ENCODE measurements around the gene SLC12A6. TPM values are rescaled to one million over a fixed set of nuclear protein-coding genes. Genes with fewer than 3 reads are reported as not detected.

SLC12A6 gene
- total and polyA plus RNA-seq, 4 donors = 14.8 to 46.0 (median 30.3) TPM

GRCh38 chr15:34361278-34361677, 23.7 kb upstream of the SLC12A6 start:
- ATAC-seq (ENCODE audit: low FRiP score) = no peak
- intact Hi-C loops (cut with DNase I) = loop anchor here (10.0 kb wide), 1 partner anchor 256 kb away; the partner anchor contains the start of genes EMC7 (in 2 of the 2) and PGBD4 (in 2 of the 2)
- H3K36me3 ChIP-seq (ENCODE audit: control insufficient read depth in 1 of 2, insufficient read depth in 2 of 2, low read length in 1 of 2) = peaks cover 0 to 6% of the 10 kb centered on the region in 2 donors

GRCh38 chr15:34360298-34360697, 22.7 kb upstream of the SLC12A6 start:
- WGBS, 2 donors = 86 to 90% methylated on average over 1 of the region's 1 CpG

More at GRCh38 chr15:34361278-34361677, 23.7 kb upstream of the SLC12A6 start:
- no peak for DNase-seq
- Histone ChIP-seq H3K9me3 (ENCODE audit: control insufficient read depth, low read length) (no peaks in the 10 kb centered on the region), H3K4me3 (ENCODE audit: low read length in 2 of 2) (no peak overlapping the region), H3K27me3 (ENCODE audit: control insufficient read depth in 1 of 2, insufficient read depth in 2 of 2, low read length in 1 of 2) (no peaks in the 10 kb centered on the region), H3K4me1 (ENCODE audit: control insufficient read depth in 1 of 2, insufficient read depth in 2 of 2, low read length in 2 of 2) (no peaks in the 10 kb centered on the region), H3K27ac (ENCODE audit: low read depth in 1 of 2, low read length in 2 of 2) (no peak overlapping the region)
- WGBS, 2 donors = 66 to 80% methylated on average over 7 of the region's 7 CpGs

GRCh38 chr15:34359416-34359815, 21.8 kb upstream of the SLC12A6 start:
- no peak overlapping the region for H3K4me3 ChIP-seq (ENCODE audit: low read length in 2 of 2)
- intact Hi-C loops (cut with DNase I) = no loop called here
- H3K27me3 ChIP-seq (ENCODE audit: control insufficient read depth in 1 of 2, insufficient read depth in 2 of 2, low read length in 1 of 2) = no peaks in the 10 kb centered on the region
- no peaks in the 10 kb centered on the region for H3K4me1 ChIP-seq (ENCODE audit: control insufficient read depth in 1 of 2, insufficient read depth in 2 of 2, low read length in 2 of 2)
- no peak for ATAC-seq (ENCODE audit: low FRiP score)
- no peaks in the 10 kb centered on the region for H3K9me3 ChIP-seq (ENCODE audit: control insufficient read depth, low read length)
- WGBS, 2 donors = 60 to 63% methylated on average over 3 of the region's 3 CpGs
- peaks cover 0 to 6% of the 10 kb centered on the region in 2 donors for H3K36me3 ChIP-seq (ENCODE audit: control insufficient read depth in 1 of 2, insufficient read depth in 2 of 2, low read length in 1 of 2)
- DNase-seq = no peak
- no peak overlapping the region for H3K27ac ChIP-seq (ENCODE audit: low read depth in 1 of 2, low read length in 2 of 2)

More at GRCh38 chr15:34360298-34360697, 22.7 kb upstream of the SLC12A6 start:
- intact Hi-C loops (cut with DNase I) = loop anchor here (10.0 kb wide), 1 partner anchor 255 kb away; the partner anchor contains the start of genes EMC7 (in 2 of the 2) and PGBD4 (in 2 of the 2)
- Histone ChIP-seq H3K36me3 (ENCODE audit: control insufficient read depth in 1 of 2, insufficient read depth in 2 of 2, low read length in 1 of 2) (peaks cover 0 to 6% of the 10 kb centered on the region in 2 donors), H3K27ac (ENCODE audit: low read depth in 1 of 2, low read length in 2 of 2) (no peak overlapping the region), H3K9me3 (ENCODE audit: control insufficient read depth, low read length) (no peaks in the 10 kb centered on the region), H3K4me1 (ENCODE audit: control insufficient read depth in 1 of 2, insufficient read depth in 2 of 2, low read length in 2 of 2) (no peaks in the 10 kb centered on the region), H3K4me3 (ENCODE audit: low read length in 2 of 2) (no peak overlapping the region), H3K27me3 (ENCODE audit: control insufficient read depth in 1 of 2, insufficient read depth in 2 of 2, low read length in 1 of 2) (no peaks in the 10 kb centered on the region)
- ATAC-seq (ENCODE audit: low FRiP score) (no peak), DNase-seq (no peak)

DNA sequence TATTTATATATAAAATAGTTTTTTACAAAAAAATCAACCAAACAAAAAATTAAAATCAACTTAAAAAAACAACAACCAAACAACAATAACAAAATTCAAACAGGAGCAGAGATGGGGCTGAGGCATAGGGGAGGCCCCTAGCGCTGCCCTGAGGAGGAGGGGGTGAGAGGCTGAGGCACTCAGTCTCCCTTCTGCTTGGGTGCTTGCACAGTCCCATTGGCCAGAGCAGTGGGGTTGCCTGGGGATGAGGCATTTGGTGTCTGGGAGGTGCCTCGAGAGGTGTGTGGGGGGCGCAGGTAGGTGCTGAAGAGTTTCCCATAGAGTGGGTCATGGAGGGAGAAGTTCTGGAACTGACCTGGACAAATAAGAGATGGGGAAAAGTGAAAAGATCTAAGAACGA, 21.4 kb upstream of the SLC12A6 start:
- WGBS, 2 donors = 95 to 100% methylated on average over 4 of the region's 4 CpGs
- no peak for DNase-seq
- H3K36me3 ChIP-seq (ENCODE audit: control insufficient read depth in 1 of 2, insufficient read depth in 2 of 2, low read length in 1 of 2) = peaks cover 0 to 6% of the 10 kb centered on the region in 2 donors

DNA sequence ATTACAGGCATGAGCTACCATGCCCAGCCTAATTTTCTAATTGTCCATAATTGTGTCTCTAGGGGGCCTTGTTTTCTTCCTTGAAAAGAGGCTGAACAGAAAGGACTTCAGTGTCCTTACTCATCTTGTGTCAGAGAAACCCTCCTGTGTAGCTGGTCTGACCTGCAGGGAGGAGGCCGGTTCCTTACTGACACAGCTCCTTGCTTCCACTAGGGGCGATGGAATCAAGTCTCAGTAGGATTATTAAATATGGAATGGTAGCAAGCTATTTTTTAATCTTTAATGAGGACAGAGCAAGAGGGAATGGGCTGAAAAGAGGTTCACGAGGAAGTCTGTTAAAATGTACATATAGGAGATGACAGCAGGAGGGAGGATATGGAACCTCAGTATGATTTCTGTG, 20.8 kb upstream of the SLC12A6 start:
- intact Hi-C loops (cut with DNase I) = no loop called here
- H3K9me3 ChIP-seq (ENCODE audit: control insufficient read depth, low read length) = no peaks in the 10 kb centered on the region
- no peaks in the 10 kb centered on the region for H3K4me1 ChIP-seq (ENCODE audit: control insufficient read depth in 1 of 2, insufficient read depth in 2 of 2, low read length in 2 of 2)
- no peak for ATAC-seq (ENCODE audit: low FRiP score)
- H3K27ac ChIP-seq (ENCODE audit: low read depth in 1 of 2, low read length in 2 of 2) = no peak overlapping the region
- no peak overlapping the region for H3K4me3 ChIP-seq (ENCODE audit: low read length in 2 of 2)
- no peaks in the 10 kb centered on the region for H3K27me3 ChIP-seq (ENCODE audit: control insufficient read depth in 1 of 2, insufficient read depth in 2 of 2, low read length in 1 of 2)
- 73 to 75% methylated on average over 3 of the region's 3 CpGs for WGBS, 2 donors
- peaks cover 0 to 6% of the 10 kb centered on the region in 2 donors for H3K36me3 ChIP-seq (ENCODE audit: control insufficient read depth in 1 of 2, insufficient read depth in 2 of 2, low read length in 1 of 2)
- no peak for DNase-seq

More for the DNA sequence above, 21.4 kb upstream of the SLC12A6 start:
- H3K9me3 ChIP-seq (ENCODE audit: control insufficient read depth, low read length) = no peaks in the 10 kb centered on the region
- no peak overlapping the region for H3K4me3 ChIP-seq (ENCODE audit: low read length in 2 of 2)
- H3K27me3 ChIP-seq (ENCODE audit: control insufficient read depth in 1 of 2, insufficient read depth in 2 of 2, low read length in 1 of 2) = no peaks in the 10 kb centered on the region
- no peak overlapping the region for H3K27ac ChIP-seq (ENCODE audit: low read depth in 1 of 2, low read length in 2 of 2)
- no peaks in the 10 kb centered on the region for H3K4me1 ChIP-seq (ENCODE audit: control insufficient read depth in 1 of 2, insufficient read depth in 2 of 2, low read length in 2 of 2)
- intact Hi-C loops (cut with DNase I) = no loop called here
- no peak for ATAC-seq (ENCODE audit: low FRiP score)

DNA sequence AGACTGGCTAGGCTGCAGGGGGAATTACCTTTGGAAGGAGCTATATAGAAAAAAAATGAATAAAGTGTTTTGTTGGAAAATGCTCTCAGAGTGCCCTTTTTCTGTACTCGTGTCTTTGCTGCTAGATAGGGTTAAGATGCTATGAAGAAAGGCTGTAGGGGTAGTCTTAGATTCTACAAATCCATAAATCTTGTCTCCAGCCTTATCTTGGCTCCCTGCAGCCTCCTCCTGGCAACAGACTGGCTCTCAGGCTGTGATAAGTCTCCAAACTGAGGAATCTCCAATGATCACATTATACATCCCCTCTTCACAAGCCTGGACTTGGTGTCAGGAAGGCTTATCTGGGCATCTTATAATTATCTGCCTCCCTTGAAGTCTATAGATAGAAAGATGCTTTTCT, 20.1 kb upstream of the SLC12A6 start:
- H3K36me3 ChIP-seq (ENCODE audit: control insufficient read depth in 1 of 2, insufficient read depth in 2 of 2, low read length in 1 of 2) = peaks cover 0 to 6% of the 10 kb centered on the region in 2 donors
- H3K4me1 ChIP-seq (ENCODE audit: control insufficient read depth in 1 of 2, insufficient read depth in 2 of 2, low read length in 2 of 2) = no peaks in the 10 kb centered on the region
- WGBS, 2 donors = 80 to 84% methylated on average over 1 of the region's 1 CpG
- no peaks in the 10 kb centered on the region for H3K27me3 ChIP-seq (ENCODE audit: control insufficient read depth in 1 of 2, insufficient read depth in 2 of 2, low read length in 1 of 2)
- no peak overlapping the region for H3K27ac ChIP-seq (ENCODE audit: low read depth in 1 of 2, low read length in 2 of 2)
- H3K4me3 ChIP-seq (ENCODE audit: low read length in 2 of 2) = no peak overlapping the region
- DNase-seq (no peak), ATAC-seq (ENCODE audit: low FRiP score) (no peak)
- intact Hi-C loops (cut with DNase I) = no loop called here
- H3K9me3 ChIP-seq (ENCODE audit: control insufficient read depth, low read length) = no peaks in the 10 kb centered on the region

- H3K4me1 ChIP-seq (ENCODE audit: control insufficient read depth in 1 of 2, insufficient read depth in 2 of 2, low read length in 2 of 2) = no peaks in the 10 kb centered on the region
- no peak for DNase-seq
- no peak for ATAC-seq (ENCODE audit: low FRiP score)
- peaks cover 0 to 2% of the 10 kb centered on the region in 2 donors for H3K36me3 ChIP-seq (ENCODE audit: control insufficient read depth in 1 of 2, insufficient read depth in 2 of 2, low read length in 1 of 2)
- no peak overlapping the region for H3K4me3 ChIP-seq (ENCODE audit: low read length in 2 of 2)
- H3K27me3 ChIP-seq (ENCODE audit: control insufficient read depth in 1 of 2, insufficient read depth in 2 of 2, low read length in 1 of 2) = no peaks in the 10 kb centered on the region
- intact Hi-C loops (cut with DNase I) = no loop called here
- no peaks in the 10 kb centered on the region for H3K9me3 ChIP-seq (ENCODE audit: control insufficient read depth, low read length)
- H3K27ac ChIP-seq (ENCODE audit: low read depth in 1 of 2, low read length in 2 of 2) = no peak overlapping the region
- WGBS, 2 donors = 81 to 92% methylated on average over 9 of the region's 9 CpGs
These were observed 17.7 kb upstream of the SLC12A6 start for GRCh38 chr15:34355241-34355640.

DNA sequence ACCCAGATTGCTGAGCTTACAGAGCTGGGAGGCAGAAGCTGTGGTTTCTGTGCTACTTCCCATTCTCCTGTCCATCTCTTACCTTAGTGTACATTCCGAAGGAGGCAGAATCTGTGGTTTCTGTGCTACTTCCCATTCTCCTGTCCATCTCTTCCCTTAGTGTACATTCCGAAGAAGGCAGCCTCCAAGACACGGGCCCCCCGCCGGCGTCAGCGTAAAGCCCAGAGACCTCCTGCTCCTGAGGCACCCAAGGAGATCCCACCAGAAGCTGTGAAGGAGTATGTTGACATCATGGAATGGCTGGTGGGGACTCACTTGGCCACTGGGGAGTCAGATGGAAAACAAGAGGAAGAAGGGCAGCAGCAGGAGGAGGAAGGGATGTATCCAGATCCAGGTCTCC, 16.7 kb upstream of the SLC12A6 start:
- Histone ChIP-seq H3K4me3 (ENCODE audit: low read length in 2 of 2) (no peak overlapping the region), H3K27ac (ENCODE audit: low read depth in 1 of 2, low read length in 2 of 2) (no peak overlapping the region), H3K9me3 (ENCODE audit: control insufficient read depth, low read length) (no peaks in the 10 kb centered on the region), H3K36me3 (ENCODE audit: control insufficient read depth in 1 of 2, insufficient read depth in 2 of 2, low read length in 1 of 2) (no peaks in the 10 kb centered on the region), H3K27me3 (ENCODE audit: control insufficient read depth in 1 of 2, insufficient read depth in 2 of 2, low read length in 1 of 2) (no peaks in the 10 kb centered on the region), H3K4me1 (ENCODE audit: control insufficient read depth in 1 of 2, insufficient read depth in 2 of 2, low read length in 2 of 2) (no peaks in the 10 kb centered on the region)
- no peak for ATAC-seq (ENCODE audit: low FRiP score)
- peak in 1 of 2 donors; percentile 50 for DNase-seq
- WGBS, 2 donors = 93% methylated on average over 7 of the region's 7 CpGs
- intact Hi-C loops (cut with DNase I) = no loop called here

GRCh38 chr15:34353627-34354026, 16.0 kb upstream of the SLC12A6 start:
- no peak overlapping the region for H3K27ac ChIP-seq (ENCODE audit: low read depth in 1 of 2, low read length in 2 of 2)
- H3K36me3 ChIP-seq (ENCODE audit: control insufficient read depth in 1 of 2, insufficient read depth in 2 of 2, low read length in 1 of 2) = no peaks in the 10 kb centered on the region
- intact Hi-C loops (cut with DNase I) = no loop called here
- ATAC-seq (ENCODE audit: low FRiP score) (no peak), DNase-seq (no peak)
- no peaks in the 10 kb centered on the region for H3K4me1 ChIP-seq (ENCODE audit: control insufficient read depth in 1 of 2, insufficient read depth in 2 of 2, low read length in 2 of 2)
- no peaks in the 10 kb centered on the region for H3K27me3 ChIP-seq (ENCODE audit: control insufficient read depth in 1 of 2, insufficient read depth in 2 of 2, low read length in 1 of 2)
- no peak overlapping the region for H3K4me3 ChIP-seq (ENCODE audit: low read length in 2 of 2)
- no peaks in the 10 kb centered on the region for H3K9me3 ChIP-seq (ENCODE audit: control insufficient read depth, low read length)
- 70 to 72% methylated on average over 2 of the region's 2 CpGs for WGBS, 2 donors

All from aorta (tissue), 5 donors.